ENCODE data around the gene KHSRP.
"Not testable (repeated sequence)": the region's sequence is repeated elsewhere in the genome, so short reads cannot be mapped to it uniquely, and the experiment has no call there.

The KHSRP gene

DNA sequence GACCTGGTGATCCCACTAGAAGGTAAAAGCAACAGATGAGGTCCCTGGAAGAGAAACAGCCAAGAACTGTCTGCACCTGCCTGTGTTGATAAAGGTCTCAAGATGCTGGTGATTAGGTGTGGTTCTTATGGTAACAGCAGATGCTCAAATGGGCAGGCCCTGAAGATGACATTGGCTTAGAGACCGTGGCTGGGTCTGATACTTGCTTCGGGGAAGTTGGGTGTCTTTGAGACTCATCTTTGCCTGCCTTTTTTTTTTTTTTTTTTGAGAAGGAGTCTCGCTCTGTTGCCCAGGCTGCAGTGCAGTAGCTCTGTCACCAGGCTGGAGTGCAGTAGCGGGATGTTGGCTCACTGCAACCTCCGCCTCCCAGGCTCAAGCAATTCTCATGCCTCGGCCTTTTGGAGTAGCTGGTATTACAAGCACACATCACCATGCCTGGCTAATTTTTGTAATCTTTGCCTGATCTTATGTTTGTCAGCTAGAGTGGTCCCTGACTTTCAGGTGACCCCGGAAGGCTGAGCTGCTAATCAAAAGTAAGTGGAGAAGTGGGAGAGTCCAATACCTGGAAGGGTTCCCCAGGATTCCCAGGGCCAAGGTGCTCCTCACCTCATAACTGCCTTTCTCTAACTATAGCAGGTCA, 27.1 kb upstream of the KHSRP start:
- DNase-seq (ENCODE audit: low read depth in 2 of 3, low spot score in 1 of 3): no peak

DNA sequence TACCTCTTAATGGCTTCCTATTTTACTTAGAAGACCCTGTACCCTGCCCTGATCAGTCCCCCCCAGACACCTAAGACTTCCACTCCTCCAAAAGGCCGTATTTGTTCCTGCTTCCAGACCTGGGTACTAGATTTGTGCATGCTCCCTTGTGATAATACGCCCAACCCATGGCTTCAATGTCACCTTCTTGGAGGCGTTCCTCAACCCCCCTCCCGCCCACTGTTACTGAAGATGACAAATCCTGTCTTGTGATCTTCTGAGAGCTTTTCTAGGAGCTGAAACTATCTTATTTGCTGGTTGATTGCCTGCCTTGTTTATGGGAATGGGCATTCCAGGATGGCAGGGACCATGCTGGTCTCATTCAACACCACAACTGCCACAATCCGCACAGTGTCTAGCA, 25.6 kb upstream of the KHSRP start:
- no peak for DNase-seq (ENCODE audit: low read depth in 2 of 3, low spot score in 1 of 3)

- DNase-seq (ENCODE audit: low read depth in 2 of 3, low spot score in 1 of 3): no peak
Observed at GRCh38 chr19:6448045-6448444, 23.4 kb upstream of the KHSRP start.

GRCh38 chr19:6446452-6446851, 21.8 kb upstream of the KHSRP start:
- no peak for DNase-seq (ENCODE audit: low read depth in 2 of 3, low spot score in 1 of 3)

DNA sequence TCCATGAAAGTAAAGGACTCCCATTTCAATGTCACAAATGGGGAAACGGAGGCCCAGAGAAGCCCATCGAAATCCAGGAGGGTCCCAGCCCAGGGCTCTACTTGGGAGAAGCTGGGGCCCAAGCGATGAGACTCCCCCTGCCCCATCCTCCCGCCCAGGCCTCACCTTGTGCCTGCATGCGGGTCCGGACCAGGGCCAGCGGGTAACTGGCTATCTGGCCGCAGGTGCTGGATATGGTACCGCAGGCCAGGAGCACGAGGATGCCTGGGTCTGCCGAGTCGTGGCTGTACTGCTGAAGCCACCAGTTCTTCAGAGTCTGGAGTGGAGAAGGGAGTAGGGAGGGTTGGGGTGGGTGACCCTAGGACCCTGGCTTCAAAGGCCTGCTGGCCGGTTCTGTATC, 19.4 kb upstream of the KHSRP start:
- DNase-seq (ENCODE audit: low read depth in 2 of 3, low spot score in 1 of 3): no peak

GRCh38 chr19:6442087-6442688, 17.6 kb upstream of the KHSRP start:
- no peak for DNase-seq (ENCODE audit: low read depth in 2 of 3, low spot score in 1 of 3)

- DNase-seq (ENCODE audit: low read depth in 2 of 3, low spot score in 1 of 3): no peak
Observed at GRCh38 chr19:6440905-6441304, 16.3 kb upstream of the KHSRP start.

GRCh38 chr19:6439743-6440142, 15.1 kb upstream of the KHSRP start:
- DNase-seq (ENCODE audit: low read depth in 2 of 3, low spot score in 1 of 3): no peak

GRCh38 chr19:6433663-6434062, 9.1 kb upstream of the KHSRP start, which contains the start of gene SLC25A41:
Gene SLC25A41, minus strand, starts transcription at chr19:6433763. Its CDS starts 70 bp downstream, at chr19:6433693.
- no peak for DNase-seq (ENCODE audit: low read depth in 2 of 3, low spot score in 1 of 3)

DNA sequence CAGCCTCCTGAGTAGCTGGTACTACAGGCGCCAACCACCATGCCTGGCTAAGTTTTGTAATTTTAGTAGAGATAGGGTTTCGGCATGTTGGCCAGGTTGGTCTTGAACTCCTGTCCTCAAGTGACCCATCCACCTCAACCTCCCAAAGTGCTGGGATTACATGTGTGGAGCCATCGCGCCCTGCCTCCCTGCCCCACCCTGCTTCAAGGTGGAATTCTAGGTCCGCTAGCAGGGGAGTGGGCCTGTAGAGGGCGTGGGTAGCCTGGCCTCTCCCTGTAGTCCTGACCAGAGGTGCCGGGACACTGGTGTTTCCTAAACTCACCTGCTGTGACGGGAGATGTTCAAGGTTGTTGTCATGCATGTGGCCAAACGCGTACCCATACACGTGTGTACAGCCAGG, 8.6 kb upstream of the KHSRP start:
- DNase-seq (ENCODE audit: low read depth in 2 of 3, low spot score in 1 of 3): no peak

DNA sequence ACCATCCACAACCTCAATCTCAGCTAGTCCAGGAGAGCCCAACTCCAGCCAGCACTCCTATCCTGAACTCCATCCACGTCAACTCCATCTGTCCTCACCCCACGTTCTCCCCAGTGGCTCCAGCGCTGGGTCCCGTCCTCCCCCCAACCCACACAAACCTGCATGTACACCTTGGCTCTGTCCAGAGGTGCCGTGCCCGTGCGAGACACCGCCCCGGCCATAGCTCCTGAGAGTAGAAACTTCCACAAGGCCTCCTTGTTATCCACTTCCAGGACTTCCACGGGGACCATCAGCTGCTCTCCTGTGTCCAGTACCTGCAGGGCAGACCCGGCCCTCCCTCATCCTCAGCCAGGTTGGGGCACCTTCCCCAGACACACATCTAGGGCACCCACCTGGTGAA, 7.3 kb upstream of the KHSRP start:
- DNase-seq (ENCODE audit: low read depth in 2 of 3, low spot score in 1 of 3): no peak

GRCh38 chr19:6429419-6430221, 5.0 kb upstream of the KHSRP start:
- DNase-seq (ENCODE audit: low read depth in 2 of 3, low spot score in 1 of 3): no peak

DNA sequence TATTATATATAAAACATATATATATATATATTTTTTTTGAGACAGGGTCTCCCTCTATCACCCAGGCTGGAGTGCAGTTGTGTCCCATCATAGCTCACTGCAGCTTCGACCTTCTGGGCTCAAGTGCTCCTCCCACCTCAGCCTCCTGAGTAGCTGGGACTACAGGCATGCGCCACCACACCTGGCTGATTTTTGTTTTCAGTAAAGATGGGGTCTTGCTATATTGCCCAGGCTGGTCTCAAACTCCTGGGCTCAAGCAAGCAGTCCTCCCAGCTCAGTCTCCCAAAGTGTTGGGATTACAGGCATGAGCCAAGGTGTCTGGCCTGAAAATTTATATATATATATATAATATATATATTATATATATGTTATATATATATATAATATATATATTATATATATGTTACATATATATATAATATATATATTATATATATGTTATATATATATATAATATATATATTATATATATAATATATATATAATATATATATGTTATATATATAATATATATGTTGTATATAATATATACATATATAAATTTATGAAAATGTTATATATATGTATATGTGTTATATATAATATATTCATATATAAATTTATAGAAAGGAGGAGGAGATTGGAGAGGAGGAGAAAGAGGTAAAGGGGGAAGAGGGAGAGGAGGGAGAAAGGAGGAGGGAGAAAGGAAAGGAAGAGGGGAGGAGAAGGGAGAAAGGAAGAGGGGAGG, 4.2 kb upstream of the KHSRP start:
- not testable (repeated sequence) for DNase-seq (ENCODE audit: low read depth in 2 of 3, low spot score in 1 of 3)

- DNase-seq (ENCODE audit: low read depth in 2 of 3, low spot score in 1 of 3): no peak
Observed at GRCh38 chr19:6427131-6427530, 2.5 kb upstream of the KHSRP start.

GRCh38 chr19:6425732-6426620, 1.4 kb upstream of the KHSRP start:
- DNase-seq (ENCODE audit: low read depth in 2 of 3, low spot score in 1 of 3): no peak

GRCh38 chr19:6424939-6425731, 524 bp upstream of the KHSRP start:
- DNase-seq (ENCODE audit: low read depth in 2 of 3, low spot score in 1 of 3): peak; percentile 99 to 100 (median 99)

DNA sequence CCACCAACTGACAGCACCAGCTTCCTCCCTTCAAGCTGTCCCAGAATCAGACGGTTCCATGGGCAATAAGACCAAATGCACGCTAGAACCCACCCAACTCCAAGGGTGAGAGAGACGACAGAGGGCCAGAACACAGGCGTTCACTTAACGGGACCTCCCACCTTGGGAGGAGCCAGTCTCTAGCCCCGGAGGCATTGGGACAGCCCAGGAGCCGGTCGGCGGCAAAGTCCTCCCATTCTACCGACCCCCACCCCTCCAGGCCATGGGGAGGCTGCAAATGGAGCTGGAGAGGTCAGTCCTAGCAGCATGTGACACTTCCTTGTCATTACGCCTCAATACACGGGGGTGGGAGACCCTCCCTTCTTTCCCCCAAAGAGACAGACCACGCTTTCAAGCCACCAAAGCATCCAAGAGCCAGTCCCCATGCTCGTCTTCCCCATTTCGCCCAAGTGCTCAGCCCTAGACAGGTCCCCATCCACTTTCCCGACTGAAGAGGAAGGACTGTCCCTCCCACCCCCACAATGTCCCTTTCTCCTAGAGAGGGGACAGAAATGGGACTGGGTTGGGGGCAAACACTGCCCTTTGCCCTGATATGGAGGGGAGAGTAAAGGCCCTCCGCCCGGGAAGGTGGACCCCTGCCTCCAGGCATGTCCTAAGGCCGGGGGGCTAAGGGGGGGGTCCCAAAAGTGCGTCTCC, 964 bp downstream of the KHSRP start:
- peak in 1 of 3 donors; percentile 31 for DNase-seq (ENCODE audit: low read depth in 2 of 3, low spot score in 1 of 3)

DNA sequence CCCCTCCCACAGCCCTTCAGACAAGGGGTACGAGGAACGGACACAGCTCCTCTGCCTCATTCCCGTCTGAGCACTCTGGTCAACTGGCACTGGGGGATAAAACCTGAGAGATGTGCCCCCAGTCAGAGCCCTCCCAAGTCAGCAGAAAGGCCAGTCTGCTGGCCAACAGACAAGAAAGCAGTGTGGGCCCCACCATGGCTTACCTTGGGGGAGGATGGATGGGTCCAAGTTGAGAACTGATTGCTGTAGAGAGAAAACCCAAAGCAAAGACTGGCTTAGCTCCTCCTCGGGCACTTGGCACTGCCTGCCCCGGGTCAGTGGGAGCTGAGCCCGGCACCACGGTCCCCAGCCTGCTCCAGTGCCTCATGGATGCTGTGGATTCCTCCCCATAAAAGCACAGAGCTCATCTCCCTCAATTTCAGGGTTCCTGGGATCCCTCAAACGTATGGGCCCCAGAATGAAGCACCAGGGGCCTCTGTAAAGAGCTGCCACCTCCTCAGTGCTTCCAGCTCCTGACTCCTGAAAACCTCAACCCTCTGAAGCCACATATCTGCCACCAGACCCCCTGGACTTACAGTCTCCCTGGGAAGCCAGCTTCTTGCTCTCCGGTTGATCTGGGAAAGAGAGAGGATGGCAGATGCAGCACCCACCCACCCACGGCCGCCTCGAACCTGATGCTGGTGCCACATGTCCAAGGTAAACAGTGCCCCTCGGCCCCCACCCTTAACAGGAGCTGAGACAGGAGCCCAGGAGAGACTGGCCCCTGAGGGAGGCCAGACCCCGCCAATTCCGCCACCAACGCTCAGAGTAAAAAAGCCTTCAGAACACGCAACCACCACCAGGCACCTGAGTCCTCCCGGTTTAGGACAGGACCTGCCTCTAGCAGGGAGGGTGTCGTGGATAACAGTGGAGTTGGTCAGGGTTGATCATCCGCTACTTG, 3.3 kb downstream of the KHSRP start:
- no peak for DNase-seq (ENCODE audit: low read depth in 2 of 3, low spot score in 1 of 3)

Measured in stimulated activated CD4-positive, alpha-beta T cell treated with anti-CD3 and anti-CD28 coated beads, Interleukin-12 subunit alpha, Interleukin-12 subunit beta, amount 100 ng/mL, for 48 hours (primary cell).